ENCODE data around the gene FERMT3. TPM values are rescaled to one million over a fixed set of nuclear protein-coding genes. Genes with fewer than 3 reads are reported as not detected.

FERMT3 gene
- total and polyA plus RNA-seq, 2 donors (not counting 3 experiments of a cell fraction or from before 2014, with no cell fraction given) = 64.4 to 100 TPM

GRCh38 chr11:64262271-64263002, 55.9 kb downstream of the FERMT3 start:
- no peak for DNase-seq (ENCODE audit: low read depth, low spot score)
- ChIA-PET CTCF (interaction anchor here (0.6 to 2.7 kb wide), 10 partner anchors 8 to 93 kb away, joined by 3 to 24 read pairs (median 4); partner anchors contain the start of genes CATSPERZ and PLCB3), POLR2A (interaction anchor here (0.7 kb wide), 1 partner anchor 16 kb away, joined by 4 read pairs; the partner anchor contains the start of gene PPP1R14B)
- Histone ChIP-seq H2AFZ (ENCODE audit: low read depth, low read length) (no peak overlapping the region), H3K4me1 (ENCODE audit: control insufficient read depth, extremely low read depth, insufficient read depth, low read length) (peaks cover 27% of the 10 kb centered on the region), H3K9me3 (replicated peaks; ENCODE audit: control insufficient read depth, insufficient read depth, low read length) (no peaks in the 10 kb centered on the region), H3K9me1 (replicated peaks; ENCODE audit: control insufficient read depth, extremely low read depth, insufficient read depth, low read length) (no peaks in the 10 kb centered on the region), H4K20me1 (replicated peaks; ENCODE audit: control insufficient read depth, extremely low read depth, insufficient read depth, low read length) (no peaks in the 10 kb centered on the region), H3K9ac (replicated peaks; ENCODE audit: extremely low read depth, insufficient read depth, low read length) (peak overlapping the region; percentile 31), H3K79me2 (ENCODE audit: control insufficient read depth, insufficient read depth, low read length) (no peaks in the 10 kb centered on the region), H3K36me3 (ENCODE audit: control insufficient read depth in 2 of 2, extremely low read depth in 1 of 2, insufficient read depth in 2 of 2, low read length in 2 of 2) (peaks cover 16 to 40% of the 10 kb centered on the region in 2 experiments), H3K4me2 (ENCODE audit: insufficient read depth, low read length) (peak overlapping the region; percentile 14), H3K4me3 (replicated peaks in 1 of 3; ENCODE audit: insufficient read depth in 1 of 3, low read depth in 1 of 3, low read length in 3 of 3) (no peak overlapping the region), H3K27ac (ENCODE audit: insufficient read depth, low read depth, low read length) (peak overlapping the region; percentile 83), H3K27me3 (ENCODE audit: control insufficient read depth in 2 of 2, insufficient read depth in 2 of 2, low read length in 2 of 2) (no peaks in the 10 kb centered on the region)
- intact Hi-C loops (cut with micrococcal nuclease) = loop anchor here (1.0 kb wide), 1 partner anchor 11 kb away; the partner anchor contains the start of gene PLCB3
- BruUV-seq (replicated peaks) = no TSS peak
- no peak for FAIRE-seq
- dilution Hi-C loops (cut with MboI; ENCODE audit: extremely low pct_ligation_motif_present, low sequenced_read_pairs) = no loop called here
- TF ChIP-seq EZH2 (IDR thresholded peaks at IDR 0.05; ENCODE audit: borderline replicate concordance, low read depth, low read length, severe bottlenecking) (no peak), MAX (IDR thresholded peaks at IDR 0.05; ENCODE audit: insufficient read depth, insufficient read length) (no peak), JUN (IDR thresholded peaks at IDR 0.05; ENCODE audit: borderline replicate concordance, insufficient read depth, insufficient read length, low read depth) (no peak), FOS (IDR thresholded peaks at IDR 0.05; ENCODE audit: borderline replicate concordance, insufficient read depth, low read length) (no peak), MYC (IDR thresholded peaks at IDR 0.05; ENCODE audit: low read depth, low read length) (no peak), POLR2A (IDR thresholded peaks at IDR 0.05; ENCODE audit: low read depth, low read length) (no peak), GATA2 (IDR thresholded peaks at IDR 0.05; ENCODE audit: insufficient read depth, insufficient read length, low read depth, low read length) (no peak), CTCF (IDR thresholded peaks at IDR 0.05; ENCODE audit: extremely low read depth in 1 of 2, insufficient read depth in 1 of 2, low read depth in 1 of 2, low read length in 2 of 2) (no peak), POLR2AphosphoS5 (IDR thresholded peaks at IDR 0.05; ENCODE audit: insufficient read depth, low read depth, low read length) (no peak)

All from endothelial cell of umbilical vein (primary cell).